MCF 10A (cell line): ENCODE measurements around the gene NAPG. TPM values are rescaled to one million over a fixed set of nuclear protein-coding genes. Genes with fewer than 3 reads are reported as not detected.

Experiments
- BruUV-seq: library from RNA; stranded (reverse); fragments of 400-500 nt; replicated peaks from 2 replicates; lab custom pipeline; 2021; lab: Mats Ljungman, UMichigan
- CTCF ChIA-PET: fragments of 300-600 bp; sonication (Branson Sonifier 250); formaldehyde crosslinking; extraction: SDS; loops from one replicate; lab custom pipeline; 2021; ENCODE audit warnings: antibody characterized with exemption, inconsistent platforms; lab: Yijun Ruan, JAX
- POLR2A ChIA-PET: fragments of 300-600, 350-650 bp; sonication (Branson Sonifier 250); formaldehyde crosslinking; extraction: SDS; loops from one replicate; lab custom pipeline; 2020; ENCODE audit warnings: antibody characterized with exemption, inconsistent platforms; lab: Yijun Ruan, JAX
- DNase-seq: peaks from one replicate; pipeline ENCODE4 v3.0.0-alpha.2; 2018; ENCODE audit not compliant: unreplicated experiment
- H3K27ac Mint-ChIP-seq: one replicate; pipeline ENCODE4 v1.8.0; 2022; ENCODE audit warnings: mild to moderate bottlenecking, low read depth, mixed read lengths; ENCODE audit not compliant: unreplicated experiment
- H3K27me3 Mint-ChIP-seq: one replicate; pipeline ENCODE4 v1.8.0; 2022; ENCODE audit warnings: mixed read lengths; ENCODE audit not compliant: insufficient read depth, unreplicated experiment
- H3K36me3 Mint-ChIP-seq: one replicate; pipeline ENCODE4 v1.8.0; 2022; ENCODE audit warnings: mild to moderate bottlenecking, moderate library complexity, mixed read lengths; ENCODE audit not compliant: insufficient read depth, unreplicated experiment
- H3K4me1 Mint-ChIP-seq: one replicate; pipeline ENCODE4 v1.8.0; 2022; ENCODE audit warnings: mixed read lengths; ENCODE audit not compliant: insufficient read depth, unreplicated experiment
- H3K4me3 Mint-ChIP-seq: one replicate; pipeline ENCODE4 v1.8.0; 2022; ENCODE audit warnings: mild to moderate bottlenecking, moderate library complexity, mixed read lengths; ENCODE audit not compliant: unreplicated experiment
- H3K9me3 Mint-ChIP-seq: one replicate; pipeline ENCODE4 v1.8.0; 2022; ENCODE audit warnings: mixed read lengths; ENCODE audit not compliant: unreplicated experiment
- intact Hi-C: fragments of 100-400 bp; cut with micrococcal nuclease; formaldehyde crosslinking; loops from 2 replicates; pipeline ENCODE4 v1.14.1; 2022
- total RNA-seq: library from RNA; stranded (reverse); gene quantifications from 2 replicates; pipeline ENCODE4 v1.2.3, GENCODE V29; 2022
- TF ChIP-seq, protein P1 (sequence below): fragments of 200-600 bp; IDR thresholded peaks from one replicate; pipeline ENCODE4 v1.8.0; 2022; ENCODE audit warnings: antibody characterized with exemption, mild to moderate bottlenecking; ENCODE audit not compliant: unreplicated experiment

The NAPG gene
- total RNA-seq, 1 experiment from 2014 or later: 32.2 TPM

DNA sequence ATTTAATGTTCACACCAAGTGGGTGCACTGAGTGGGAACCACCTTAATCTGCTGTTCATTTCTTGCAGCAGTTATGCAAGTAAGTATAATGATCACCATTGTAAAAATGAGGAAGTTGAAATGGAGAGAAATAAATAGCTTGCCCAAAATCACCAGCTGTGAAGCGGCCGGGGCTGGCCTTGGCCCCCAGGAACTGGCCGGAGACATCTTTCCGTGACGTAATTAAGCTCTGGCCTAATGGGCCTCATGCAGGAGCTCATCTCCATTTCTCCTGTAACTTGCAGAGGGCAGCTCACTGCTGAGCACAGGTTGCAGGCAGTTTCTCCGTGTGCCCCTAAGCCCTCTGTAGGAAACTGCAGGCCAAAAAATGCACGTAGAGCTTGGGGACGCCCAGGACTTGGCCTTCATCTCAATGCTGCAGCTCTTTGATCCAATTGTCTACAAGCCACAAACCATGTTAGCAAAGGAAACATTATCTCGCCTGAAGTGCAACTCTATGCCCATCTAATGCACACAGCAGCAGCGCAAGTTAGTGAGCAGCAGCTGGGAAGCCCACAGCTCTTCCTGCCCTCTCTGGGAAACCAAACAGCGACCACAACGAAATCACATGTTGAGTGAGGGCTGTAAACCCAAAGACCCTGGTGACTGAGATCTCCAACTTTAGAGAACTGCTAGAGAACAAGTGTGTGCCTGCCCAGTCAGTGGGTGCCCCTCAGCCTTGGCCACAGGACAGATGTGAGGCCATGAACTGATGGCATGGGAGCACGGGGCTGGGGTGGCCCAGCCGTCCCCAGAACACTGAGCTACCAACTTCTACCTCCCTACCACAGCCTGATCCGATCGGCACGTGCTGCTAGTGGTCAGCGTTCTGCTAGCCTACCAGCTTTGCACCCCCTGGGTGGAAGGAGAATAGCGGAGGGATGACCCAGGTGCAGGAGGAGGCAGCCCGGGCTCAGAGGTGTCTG lies 42.6 kb upstream of the NAPG start:
- POLR2A ChIA-PET: interaction anchor here (0.9 kb wide), 1 partner anchor 25 kb away, joined by 3 read pairs; no protein-coding TSS in a partner anchor
- Mint-ChIP-seq H3K36me3 (peaks cover 1% of the 10 kb centered on the region), H3K9me3 (no peaks in the 10 kb centered on the region), H3K4me1 (no peaks in the 10 kb centered on the region), H3K27ac (no peak overlapping the region), H3K4me3 (no peak overlapping the region), H3K27me3 (no peaks in the 10 kb centered on the region)
- CTCF ChIA-PET: interaction anchor here (0.6 to 1.2 kb wide), 3 partner anchors 11 to 532 kb away, joined by 3 read pairs; no protein-coding TSS in a partner anchor
- TF ChIP-seq, protein P1, sequence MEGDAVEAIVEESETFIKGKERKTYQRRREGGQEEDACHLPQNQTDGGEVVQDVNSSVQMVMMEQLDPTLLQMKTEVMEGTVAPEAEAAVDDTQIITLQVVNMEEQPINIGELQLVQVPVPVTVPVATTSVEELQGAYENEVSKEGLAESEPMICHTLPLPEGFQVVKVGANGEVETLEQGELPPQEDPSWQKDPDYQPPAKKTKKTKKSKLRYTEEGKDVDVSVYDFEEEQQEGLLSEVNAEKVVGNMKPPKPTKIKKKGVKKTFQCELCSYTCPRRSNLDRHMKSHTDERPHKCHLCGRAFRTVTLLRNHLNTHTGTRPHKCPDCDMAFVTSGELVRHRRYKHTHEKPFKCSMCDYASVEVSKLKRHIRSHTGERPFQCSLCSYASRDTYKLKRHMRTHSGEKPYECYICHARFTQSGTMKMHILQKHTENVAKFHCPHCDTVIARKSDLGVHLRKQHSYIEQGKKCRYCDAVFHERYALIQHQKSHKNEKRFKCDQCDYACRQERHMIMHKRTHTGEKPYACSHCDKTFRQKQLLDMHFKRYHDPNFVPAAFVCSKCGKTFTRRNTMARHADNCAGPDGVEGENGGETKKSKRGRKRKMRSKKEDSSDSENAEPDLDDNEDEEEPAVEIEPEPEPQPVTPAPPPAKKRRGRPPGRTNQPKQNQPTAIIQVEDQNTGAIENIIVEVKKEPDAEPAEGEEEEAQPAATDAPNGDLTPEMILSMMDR: no peak
- intact Hi-C loops: no loop called here
- BruUV-seq: no TSS peak
- DNase-seq: no peak

DNA sequence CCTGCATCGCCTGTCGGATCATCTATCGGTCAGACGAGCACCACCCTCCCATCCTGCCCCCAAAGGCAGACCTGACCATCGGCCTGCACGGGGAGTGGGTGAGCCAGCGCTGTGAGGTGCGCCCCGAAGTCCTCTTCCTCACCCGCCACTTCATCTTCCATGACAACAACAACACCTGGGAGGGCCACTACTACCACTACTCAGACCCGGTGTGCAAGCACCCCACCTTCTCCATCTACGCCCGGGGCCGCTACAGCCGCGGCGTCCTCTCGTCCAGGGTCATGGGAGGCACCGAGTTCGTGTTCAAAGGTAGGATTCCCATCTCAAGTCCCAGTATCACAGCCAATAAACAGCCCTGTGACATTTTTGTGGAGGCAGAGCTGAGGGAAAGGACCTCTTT lies 40.4 kb upstream of the NAPG start:
- TF ChIP-seq, protein P1: no peak
- no peaks in the 10 kb centered on the region for H3K9me3 Mint-ChIP-seq
- no peaks in the 10 kb centered on the region for H3K27me3 Mint-ChIP-seq
- no peak for DNase-seq
- no peaks in the 10 kb centered on the region for H3K4me1 Mint-ChIP-seq
- intact Hi-C loops: no loop called here
- POLR2A ChIA-PET: no interaction called here
- CTCF ChIA-PET: no interaction called here
- H3K36me3 Mint-ChIP-seq: no peaks in the 10 kb centered on the region
- no peak overlapping the region for H3K27ac Mint-ChIP-seq
- no peak overlapping the region for H3K4me3 Mint-ChIP-seq
- BruUV-seq: no TSS peak

DNA sequence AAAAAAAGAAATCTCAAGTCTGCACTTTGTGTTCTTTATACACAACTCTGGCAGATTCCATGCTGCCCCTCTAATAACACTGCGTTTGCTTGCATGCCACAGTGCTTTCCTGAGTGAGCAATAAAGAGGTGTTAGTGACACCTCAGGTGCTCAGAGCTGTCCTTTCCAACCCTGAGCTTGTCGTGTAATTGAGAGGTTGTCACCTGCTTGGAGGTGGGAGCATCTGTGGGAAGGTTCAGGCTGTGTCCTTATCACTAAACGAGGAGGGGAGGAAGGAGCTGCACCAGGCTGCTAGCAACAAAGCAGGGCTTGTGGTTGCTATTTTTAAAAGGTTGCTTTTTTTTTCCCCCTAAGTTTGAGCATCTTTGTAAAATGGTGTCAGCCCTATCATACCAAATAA lies 39.5 kb upstream of the NAPG start:
- Mint-ChIP-seq H3K36me3 (no peaks in the 10 kb centered on the region), H3K4me3 (no peak overlapping the region), H3K9me3 (no peaks in the 10 kb centered on the region), H3K4me1 (no peaks in the 10 kb centered on the region), H3K27ac (no peak overlapping the region), H3K27me3 (no peaks in the 10 kb centered on the region)
- intact Hi-C loops: no loop called here
- POLR2A ChIA-PET: no interaction called here
- CTCF ChIA-PET: no interaction called here
- TF ChIP-seq, protein P1: no peak
- no peak for DNase-seq
- no TSS peak for BruUV-seq

DNA sequence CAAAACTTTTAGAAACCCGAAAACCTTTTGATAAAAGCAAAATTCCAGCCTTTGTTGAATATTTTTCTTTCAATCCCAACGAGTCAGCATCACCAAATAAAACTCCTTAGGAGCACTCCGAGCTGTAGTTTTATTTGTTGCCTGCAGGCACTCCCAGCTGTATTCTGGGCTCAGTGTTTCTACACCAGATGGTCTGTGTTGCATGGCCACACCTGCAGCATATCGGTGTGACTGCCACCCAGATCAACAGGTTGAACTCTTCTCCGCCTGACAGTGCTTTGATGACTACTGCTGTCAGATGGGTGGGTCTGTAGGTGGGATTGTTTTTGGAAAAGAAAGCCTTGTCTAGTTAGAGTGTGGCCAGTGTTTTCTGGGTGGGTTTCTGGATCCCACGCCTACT lies 38.7 kb upstream of the NAPG start:
- TF ChIP-seq, protein P1: no peak

More for the DNA sequence above, 38.7 kb upstream of the NAPG start:
- DNase-seq: no peak
- no peaks in the 10 kb centered on the region for H3K27me3 Mint-ChIP-seq
- no peaks in the 10 kb centered on the region for H3K36me3 Mint-ChIP-seq
- POLR2A ChIA-PET: no interaction called here
- no peaks in the 10 kb centered on the region for H3K4me1 Mint-ChIP-seq
- H3K9me3 Mint-ChIP-seq: no peaks in the 10 kb centered on the region
- intact Hi-C loops: no loop called here
- H3K4me3 Mint-ChIP-seq: no peak overlapping the region
- CTCF ChIA-PET: no interaction called here
- BruUV-seq: no TSS peak
- no peak overlapping the region for H3K27ac Mint-ChIP-seq
